Measurements from ENCODE around the gene VLDLR. TPM values are rescaled to one million over a fixed set of nuclear protein-coding genes. Genes with fewer than 3 reads are reported as not detected.

Gene VLDLR
- 16.4 and 26.3 TPM in 2 replicates for total RNA-seq
- polyA plus RNA-seq, result 11.0 and 11.9 TPM in 2 replicates
- 8.9 and 10.3 TPM in 2 replicates for polyA plus RNA-seq (2012)
- polyA minus RNA-seq (ENCODE audit: low replicate concordance), result 8.5 and 11.4 TPM in 2 replicates

DNA sequence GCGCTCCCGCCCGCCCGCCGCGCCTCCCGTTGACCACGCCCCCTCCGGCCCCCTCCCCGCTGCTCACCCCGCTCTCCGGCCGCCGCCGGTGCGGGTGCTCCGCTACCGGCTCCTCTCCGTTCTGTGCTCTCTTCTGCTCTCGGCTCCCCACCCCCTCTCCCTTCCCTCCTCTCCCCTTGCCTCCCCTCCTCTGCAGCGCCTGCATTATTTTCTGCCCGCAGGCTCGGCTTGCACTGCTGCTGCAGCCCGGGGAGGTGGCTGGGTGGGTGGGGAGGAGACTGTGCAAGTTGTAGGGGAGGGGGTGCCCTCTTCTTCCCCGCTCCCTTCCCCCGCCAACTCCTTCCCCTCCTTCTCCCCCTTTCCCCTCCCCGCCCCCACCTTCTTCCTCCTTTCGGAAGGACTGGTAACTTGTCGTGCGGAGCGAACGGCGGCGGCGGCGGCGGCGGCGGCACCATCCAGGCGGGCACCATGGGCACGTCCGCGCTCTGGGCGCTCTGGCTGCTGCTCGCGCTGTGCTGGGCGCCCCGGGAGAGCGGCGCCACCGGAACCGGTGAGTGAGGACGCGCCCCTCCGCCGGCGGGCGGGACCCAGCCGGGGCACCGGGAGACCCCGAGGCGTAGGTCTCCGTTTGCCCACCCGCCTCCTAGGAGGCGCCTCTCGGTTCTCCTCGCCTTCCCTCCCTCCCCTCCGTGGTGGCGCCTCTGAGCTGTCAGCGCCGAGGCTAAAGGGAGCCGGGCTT is at the start of gene VLDLR:
VLDLR (plus strand) TSS at position 66 of the 739 bp plus-strand sequence; CDS start at position 469, 403 bp downstream.
- Histone ChIP-seq H3K9ac (ENCODE audit: insufficient read depth, low read length) (peak within 1 kb of the TSS; percentile 59), H4K20me1 (ENCODE audit: control insufficient read depth, extremely low read depth, insufficient read depth, low read length) (no peaks in the 10 kb centered on the region), H2AFZ (ENCODE audit: low read length) (peak within 1 kb of the TSS; percentile 67), H3K9me3 (ENCODE audit: control insufficient read depth, insufficient read depth, low read depth, low read length) (no peaks in the 10 kb centered on the region), H3K79me2 (ENCODE audit: control insufficient read depth, insufficient read depth, low read length) (no peaks in the 10 kb centered on the region), H3K4me2 (ENCODE audit: extremely low read depth, insufficient read depth, low read length) (peak within 1 kb of the TSS; percentile 92), H3K27me3 (ENCODE audit: control insufficient read depth, insufficient read depth, low read length) (no peaks in the 10 kb centered on the region), H3K4me1 (ENCODE audit: control insufficient read depth, extremely low read depth, insufficient read depth, low read length) (no peaks in the 10 kb centered on the region), H3K27ac (ENCODE audit: insufficient read depth, low read length) (peak within 1 kb of the TSS; percentile 16), H3K36me3 (ENCODE audit: control insufficient read depth, insufficient read depth, low read length) (no peaks in the 10 kb centered on the region), H3K4me3 (replicated peaks in 1 of 4; ENCODE audit: control extremely low read depth in 1 of 4, insufficient read depth in 1 of 4, low read depth in 3 of 4, low read length in 4 of 4) (peak within 1 kb of the TSS; percentile 58 to 74 (median 66))
- DNase-seq (ENCODE audit: low read depth in 2 of 2), result peak; percentile 20 to 25
- TF ChIP-seq, protein P1, sequence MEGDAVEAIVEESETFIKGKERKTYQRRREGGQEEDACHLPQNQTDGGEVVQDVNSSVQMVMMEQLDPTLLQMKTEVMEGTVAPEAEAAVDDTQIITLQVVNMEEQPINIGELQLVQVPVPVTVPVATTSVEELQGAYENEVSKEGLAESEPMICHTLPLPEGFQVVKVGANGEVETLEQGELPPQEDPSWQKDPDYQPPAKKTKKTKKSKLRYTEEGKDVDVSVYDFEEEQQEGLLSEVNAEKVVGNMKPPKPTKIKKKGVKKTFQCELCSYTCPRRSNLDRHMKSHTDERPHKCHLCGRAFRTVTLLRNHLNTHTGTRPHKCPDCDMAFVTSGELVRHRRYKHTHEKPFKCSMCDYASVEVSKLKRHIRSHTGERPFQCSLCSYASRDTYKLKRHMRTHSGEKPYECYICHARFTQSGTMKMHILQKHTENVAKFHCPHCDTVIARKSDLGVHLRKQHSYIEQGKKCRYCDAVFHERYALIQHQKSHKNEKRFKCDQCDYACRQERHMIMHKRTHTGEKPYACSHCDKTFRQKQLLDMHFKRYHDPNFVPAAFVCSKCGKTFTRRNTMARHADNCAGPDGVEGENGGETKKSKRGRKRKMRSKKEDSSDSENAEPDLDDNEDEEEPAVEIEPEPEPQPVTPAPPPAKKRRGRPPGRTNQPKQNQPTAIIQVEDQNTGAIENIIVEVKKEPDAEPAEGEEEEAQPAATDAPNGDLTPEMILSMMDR (conservative IDR thresholded peaks at IDR 0.05 in 1 of 2, IDR thresholded peaks at IDR 0.05 in 1 of 2; ENCODE audit: low read depth in 1 of 2, low read length in 2 of 2), result no peak
- no peak for TF ChIP-seq EZH2 (IDR thresholded peaks at IDR 0.05; ENCODE audit: low read length, missing control alignments)

DNA sequence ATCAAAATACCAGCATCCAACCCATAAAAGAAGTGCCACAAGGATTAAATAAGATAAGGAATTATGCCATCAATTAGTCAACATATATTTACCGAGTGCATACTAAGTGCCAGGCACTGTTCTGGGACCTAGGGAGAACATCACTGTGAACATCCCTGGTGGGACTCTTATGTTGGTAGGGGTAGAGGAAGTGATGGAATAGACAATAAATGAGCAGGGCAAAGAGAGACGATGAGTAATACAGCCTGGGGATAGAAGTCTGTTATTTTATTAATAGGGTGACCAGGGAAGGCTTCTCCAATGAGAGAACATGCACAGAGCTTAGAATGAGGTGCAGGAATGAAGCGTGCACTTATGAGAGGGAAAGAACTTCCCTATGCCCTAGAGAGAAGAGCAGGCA is 47.4 kb upstream of the VLDLR start:
- Histone ChIP-seq H3K4me3 (replicated peaks in 1 of 4; ENCODE audit: control extremely low read depth in 1 of 4, insufficient read depth in 1 of 4, low read depth in 3 of 4, low read length in 4 of 4) (no peak overlapping the region), H3K4me2 (ENCODE audit: extremely low read depth, insufficient read depth, low read length) (no peak overlapping the region), H2AFZ (ENCODE audit: low read length) (no peak overlapping the region), H3K27me3 (ENCODE audit: control insufficient read depth, insufficient read depth, low read length) (no peaks in the 10 kb centered on the region), H4K20me1 (ENCODE audit: control insufficient read depth, extremely low read depth, insufficient read depth, low read length) (no peaks in the 10 kb centered on the region), H3K36me3 (ENCODE audit: control insufficient read depth, insufficient read depth, low read length) (no peaks in the 10 kb centered on the region), H3K79me2 (ENCODE audit: control insufficient read depth, insufficient read depth, low read length) (no peaks in the 10 kb centered on the region), H3K9me3 (ENCODE audit: control insufficient read depth, insufficient read depth, low read depth, low read length) (no peaks in the 10 kb centered on the region), H3K9ac (ENCODE audit: insufficient read depth, low read length) (no peak overlapping the region), H3K27ac (ENCODE audit: insufficient read depth, low read length) (no peak overlapping the region), H3K4me1 (ENCODE audit: control insufficient read depth, extremely low read depth, insufficient read depth, low read length) (peaks cover 3% of the 10 kb centered on the region)
- TF ChIP-seq EZH2 (IDR thresholded peaks at IDR 0.05; ENCODE audit: low read length, missing control alignments), result no peak
- TF ChIP-seq, protein P1 (conservative IDR thresholded peaks at IDR 0.05 in 1 of 2, IDR thresholded peaks at IDR 0.05 in 1 of 2; ENCODE audit: low read depth in 1 of 2, low read length in 2 of 2), result no peak
- DNase-seq (ENCODE audit: low read depth in 2 of 2), result no peak

DNA sequence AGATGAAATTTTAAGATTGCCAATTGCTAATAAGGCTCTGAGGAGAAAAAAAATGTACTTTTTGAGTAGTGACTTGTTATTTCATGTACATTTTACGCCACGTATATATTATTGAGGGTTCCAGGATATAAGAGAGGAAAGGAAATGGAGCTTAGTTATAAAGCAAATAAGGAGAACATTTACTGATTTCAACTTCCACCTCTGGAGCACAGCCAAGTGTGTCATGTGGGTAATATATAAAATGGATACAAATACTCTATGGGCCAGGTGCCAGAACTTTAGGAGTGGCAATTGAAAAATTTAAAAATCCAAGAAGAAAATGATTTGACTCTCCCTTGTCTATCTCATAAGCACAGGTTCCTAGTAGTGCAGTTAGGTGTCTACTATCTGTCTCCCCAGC is 45.0 kb upstream of the VLDLR start:
- H3K4me2 ChIP-seq (ENCODE audit: extremely low read depth, insufficient read depth, low read length), result no peak overlapping the region
- H3K27ac ChIP-seq (ENCODE audit: insufficient read depth, low read length), result no peak overlapping the region
- H3K4me1 ChIP-seq (ENCODE audit: control insufficient read depth, extremely low read depth, insufficient read depth, low read length), result no peaks in the 10 kb centered on the region
- H3K9me3 ChIP-seq (ENCODE audit: control insufficient read depth, insufficient read depth, low read depth, low read length), result no peaks in the 10 kb centered on the region
- H3K79me2 ChIP-seq (ENCODE audit: control insufficient read depth, insufficient read depth, low read length), result no peaks in the 10 kb centered on the region
- H3K36me3 ChIP-seq (ENCODE audit: control insufficient read depth, insufficient read depth, low read length), result no peaks in the 10 kb centered on the region
- H3K27me3 ChIP-seq (ENCODE audit: control insufficient read depth, insufficient read depth, low read length), result no peaks in the 10 kb centered on the region
- no peak overlapping the region for H3K9ac ChIP-seq (ENCODE audit: insufficient read depth, low read length)
- no peak for TF ChIP-seq EZH2 (IDR thresholded peaks at IDR 0.05; ENCODE audit: low read length, missing control alignments)
- TF ChIP-seq, protein P1 (conservative IDR thresholded peaks at IDR 0.05 in 1 of 2, IDR thresholded peaks at IDR 0.05 in 1 of 2; ENCODE audit: low read depth in 1 of 2, low read length in 2 of 2), result no peak
- no peak overlapping the region for H3K4me3 ChIP-seq (replicated peaks in 1 of 4; ENCODE audit: control extremely low read depth in 1 of 4, insufficient read depth in 1 of 4, low read depth in 3 of 4, low read length in 4 of 4)
- H4K20me1 ChIP-seq (ENCODE audit: control insufficient read depth, extremely low read depth, insufficient read depth, low read length), result no peaks in the 10 kb centered on the region
- no peak overlapping the region for H2AFZ ChIP-seq (ENCODE audit: low read length)
- peak in 1 of 2 donors; percentile 30 for DNase-seq (ENCODE audit: low read depth in 2 of 2)

Measured in fibroblast of lung (primary cell).